22Rv1 (cell line): Measurements from ENCODE around the gene NDUFS8.
A peak's percentile ranks its signal among the peaks of the same experiment; 100 is the strongest.
"Not testable (repeated sequence)": the region's sequence is repeated elsewhere in the genome, so short reads cannot be mapped to it uniquely, and the experiment has no call there.

ENCODE experiments used
- H3K27ac ChIP-seq: fragments of 450-650 bp; 2 replicates; pipeline ENCODE4 v1.5.1; 2017
- ZFX ChIP-seq: fragments of 450-650 bp; IDR thresholded peaks from 2 replicates; pipeline ENCODE4 v1.6.1; 2017; ENCODE audit warnings: antibody characterized with exemption, borderline replicate concordance
- TF ChIP-seq, protein P1 (sequence below): fragments of 450-650 bp; IDR thresholded peaks from 2 replicates; pipeline ENCODE4 v1.5.1; 2017; ENCODE audit warnings: mild to moderate bottlenecking

The NDUFS8 gene

DNA sequence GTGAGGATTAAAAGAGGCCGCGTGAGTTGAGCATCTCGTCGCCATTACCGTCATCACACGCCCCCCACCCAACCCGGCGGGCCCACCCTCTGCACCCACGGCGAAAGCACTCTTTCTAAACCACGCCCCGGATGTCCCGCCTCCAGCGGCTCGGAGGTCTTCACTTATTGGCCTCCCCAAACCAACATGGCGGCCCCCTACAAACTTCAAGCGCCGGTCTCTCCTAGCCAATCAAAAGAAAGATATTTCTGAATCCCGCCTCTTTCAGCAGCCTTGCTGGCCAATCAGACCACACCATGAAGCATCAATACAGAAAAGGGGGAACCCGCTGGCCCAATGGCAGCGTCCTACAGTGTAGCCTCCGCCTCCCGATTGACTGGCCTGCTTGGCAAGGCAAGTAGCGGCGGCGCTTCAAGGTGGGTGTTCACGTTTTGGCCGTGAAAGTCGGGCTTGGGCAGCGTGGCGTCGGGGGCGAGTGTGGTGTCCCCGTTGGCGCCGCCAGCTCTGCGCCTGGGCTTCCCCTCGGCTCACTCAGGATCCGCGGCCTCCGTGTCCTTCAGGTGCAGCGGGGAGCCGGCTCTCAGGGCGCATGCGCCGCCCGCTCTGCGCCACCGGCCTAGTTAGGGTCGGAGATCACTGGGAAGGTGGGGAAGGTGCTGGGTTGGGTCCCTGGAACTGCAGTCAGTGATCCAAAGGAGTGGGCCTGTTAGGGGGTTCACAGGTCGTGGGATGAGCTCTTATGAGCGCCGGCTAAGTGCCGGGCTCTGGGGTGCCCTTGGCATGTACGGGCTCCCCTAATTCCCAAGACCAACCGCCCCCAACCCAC lies at the start of gene NDUFS8:
TSS of gene NDUFS8 (plus strand) at position 364 of the 826 bp plus-strand sequence. CDS start 1,471 bp downstream, outside the sequence.
- H3K27ac ChIP-seq = peak within 1 kb of the TSS; percentile 80
- no peak for TF ChIP-seq ZFX

DNA sequence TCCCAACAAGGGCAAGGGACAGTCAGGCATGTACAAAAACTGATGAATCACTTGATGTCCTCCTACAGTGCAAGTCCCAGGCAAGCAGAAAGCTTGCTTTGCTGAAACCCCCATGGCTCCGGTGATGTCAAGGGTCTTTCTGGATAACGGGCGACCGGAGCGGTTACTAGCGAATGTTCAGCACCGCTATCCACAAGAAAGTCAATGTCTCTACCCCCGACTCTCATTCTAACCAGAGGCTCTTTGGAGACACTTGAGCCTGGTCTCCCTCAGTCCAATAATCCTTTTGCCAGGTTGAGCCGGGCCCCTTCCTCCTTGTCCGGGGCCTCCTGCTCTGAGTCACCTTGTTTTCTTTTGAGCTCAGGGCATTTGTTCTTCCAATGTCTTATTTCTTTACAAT lies 49.3 kb upstream of the NDUFS8 start:
- not testable (repeated sequence) for H3K27ac ChIP-seq

DNA sequence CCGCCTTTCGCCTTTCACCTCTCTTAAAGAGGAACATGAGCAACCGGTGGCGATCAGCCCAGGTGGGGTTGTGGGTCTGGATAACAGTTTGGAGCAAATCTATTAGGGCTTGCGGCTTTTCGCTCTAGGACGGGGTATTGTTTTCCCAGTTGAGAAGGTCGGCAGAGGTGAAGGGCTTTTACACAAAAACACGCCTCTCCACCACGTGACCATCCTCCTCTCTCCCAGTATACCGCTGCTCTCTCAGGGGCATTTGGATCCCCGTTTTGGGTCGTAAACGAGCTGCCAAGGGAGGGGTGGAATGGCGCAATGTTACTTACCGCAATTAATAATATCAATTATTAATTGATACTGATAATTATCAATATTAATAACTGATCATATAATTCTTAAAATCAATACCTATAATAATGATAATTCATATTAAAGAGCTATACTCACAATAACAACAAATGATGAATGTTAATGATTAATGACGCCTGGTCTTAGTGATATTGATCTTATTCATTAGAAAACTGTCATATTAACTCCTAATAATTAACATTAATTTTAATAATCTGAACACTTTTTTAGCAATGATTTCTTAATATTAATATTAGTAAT lies 48.1 kb upstream of the NDUFS8 start:
- not testable (repeated sequence) for H3K27ac ChIP-seq

DNA sequence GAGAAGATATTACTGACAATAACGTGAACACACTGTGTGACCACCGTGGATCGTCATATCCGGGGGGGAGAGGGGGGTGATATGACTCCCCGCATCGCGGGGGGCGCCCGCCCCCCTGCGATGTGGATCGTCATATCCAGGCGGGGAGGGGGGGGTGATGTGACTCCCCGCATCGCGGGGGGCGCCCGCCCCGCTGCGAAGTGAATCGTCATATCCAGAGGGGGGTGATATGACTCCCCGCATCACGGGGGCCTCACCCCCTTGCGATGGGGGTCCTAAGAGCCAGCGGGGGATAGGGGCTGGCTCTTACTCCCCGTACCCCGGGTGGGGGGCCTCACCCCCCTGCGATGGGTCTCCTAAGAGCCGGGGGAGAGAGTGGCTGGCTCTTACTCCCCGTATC lies 46.5 kb upstream of the NDUFS8 start:
- TF ChIP-seq, protein P1, sequence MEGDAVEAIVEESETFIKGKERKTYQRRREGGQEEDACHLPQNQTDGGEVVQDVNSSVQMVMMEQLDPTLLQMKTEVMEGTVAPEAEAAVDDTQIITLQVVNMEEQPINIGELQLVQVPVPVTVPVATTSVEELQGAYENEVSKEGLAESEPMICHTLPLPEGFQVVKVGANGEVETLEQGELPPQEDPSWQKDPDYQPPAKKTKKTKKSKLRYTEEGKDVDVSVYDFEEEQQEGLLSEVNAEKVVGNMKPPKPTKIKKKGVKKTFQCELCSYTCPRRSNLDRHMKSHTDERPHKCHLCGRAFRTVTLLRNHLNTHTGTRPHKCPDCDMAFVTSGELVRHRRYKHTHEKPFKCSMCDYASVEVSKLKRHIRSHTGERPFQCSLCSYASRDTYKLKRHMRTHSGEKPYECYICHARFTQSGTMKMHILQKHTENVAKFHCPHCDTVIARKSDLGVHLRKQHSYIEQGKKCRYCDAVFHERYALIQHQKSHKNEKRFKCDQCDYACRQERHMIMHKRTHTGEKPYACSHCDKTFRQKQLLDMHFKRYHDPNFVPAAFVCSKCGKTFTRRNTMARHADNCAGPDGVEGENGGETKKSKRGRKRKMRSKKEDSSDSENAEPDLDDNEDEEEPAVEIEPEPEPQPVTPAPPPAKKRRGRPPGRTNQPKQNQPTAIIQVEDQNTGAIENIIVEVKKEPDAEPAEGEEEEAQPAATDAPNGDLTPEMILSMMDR = no peak
- TF ChIP-seq ZFX = no peak
- H3K27ac ChIP-seq = no peak overlapping the region

DNA sequence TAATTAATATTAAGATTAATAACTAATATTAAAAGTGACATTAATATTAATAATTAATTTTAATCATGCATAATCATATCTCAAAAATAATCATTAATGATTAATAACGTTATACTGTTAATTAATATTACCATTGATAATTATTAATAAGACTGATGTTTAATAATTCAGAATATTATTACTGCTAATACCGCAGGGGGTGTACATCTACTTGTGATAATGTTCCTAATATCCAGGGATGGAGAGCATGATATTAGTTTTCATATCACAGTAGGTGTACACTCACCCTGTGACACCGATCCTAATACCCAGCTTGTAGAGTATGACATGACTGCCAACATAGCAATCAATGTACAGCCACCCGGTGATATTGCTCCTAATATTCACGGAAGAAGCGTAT lies 45.2 kb upstream of the NDUFS8 start:
- not testable (repeated sequence) for H3K27ac ChIP-seq

DNA sequence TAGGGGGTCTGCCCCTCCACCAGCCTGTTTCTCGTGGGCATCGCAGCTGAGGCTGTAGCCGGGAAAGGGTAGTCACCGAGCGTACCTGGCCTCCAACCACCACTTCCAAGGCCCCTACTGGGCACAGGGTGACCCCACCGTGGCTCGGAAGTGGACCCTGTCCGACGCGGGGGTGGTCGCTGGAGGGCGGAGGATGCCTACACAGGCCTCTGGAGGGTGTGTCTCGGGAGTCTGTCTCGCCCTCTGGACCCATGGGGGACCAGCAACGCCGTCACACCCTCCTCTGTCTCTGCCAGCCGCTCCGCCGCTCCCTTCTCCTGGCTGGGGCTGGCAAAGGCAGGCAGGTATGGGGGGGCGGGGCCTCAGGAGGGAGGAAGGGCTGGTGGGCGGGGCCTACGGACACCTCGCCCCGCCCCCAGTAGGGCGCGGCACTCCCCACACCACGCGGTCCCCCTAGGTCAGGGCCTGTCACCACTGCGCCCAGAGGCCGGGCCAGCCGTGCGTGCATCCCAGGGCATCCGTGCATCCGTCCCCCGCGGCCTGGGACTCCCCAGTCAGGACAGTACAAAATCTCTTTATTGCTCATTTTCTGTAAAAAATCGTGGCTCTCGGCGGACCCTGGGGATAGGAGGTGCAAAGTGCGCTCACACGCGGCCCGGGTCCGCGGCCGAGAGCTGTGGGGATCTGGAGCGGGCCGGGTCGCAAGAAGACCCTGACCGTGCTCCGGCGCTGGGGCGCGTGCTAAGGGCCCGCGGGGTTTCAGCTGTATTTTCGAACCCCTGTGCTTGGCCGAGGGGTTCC lies 39.7 kb upstream of the NDUFS8 start:
- not testable (repeated sequence) for H3K27ac ChIP-seq

DNA sequence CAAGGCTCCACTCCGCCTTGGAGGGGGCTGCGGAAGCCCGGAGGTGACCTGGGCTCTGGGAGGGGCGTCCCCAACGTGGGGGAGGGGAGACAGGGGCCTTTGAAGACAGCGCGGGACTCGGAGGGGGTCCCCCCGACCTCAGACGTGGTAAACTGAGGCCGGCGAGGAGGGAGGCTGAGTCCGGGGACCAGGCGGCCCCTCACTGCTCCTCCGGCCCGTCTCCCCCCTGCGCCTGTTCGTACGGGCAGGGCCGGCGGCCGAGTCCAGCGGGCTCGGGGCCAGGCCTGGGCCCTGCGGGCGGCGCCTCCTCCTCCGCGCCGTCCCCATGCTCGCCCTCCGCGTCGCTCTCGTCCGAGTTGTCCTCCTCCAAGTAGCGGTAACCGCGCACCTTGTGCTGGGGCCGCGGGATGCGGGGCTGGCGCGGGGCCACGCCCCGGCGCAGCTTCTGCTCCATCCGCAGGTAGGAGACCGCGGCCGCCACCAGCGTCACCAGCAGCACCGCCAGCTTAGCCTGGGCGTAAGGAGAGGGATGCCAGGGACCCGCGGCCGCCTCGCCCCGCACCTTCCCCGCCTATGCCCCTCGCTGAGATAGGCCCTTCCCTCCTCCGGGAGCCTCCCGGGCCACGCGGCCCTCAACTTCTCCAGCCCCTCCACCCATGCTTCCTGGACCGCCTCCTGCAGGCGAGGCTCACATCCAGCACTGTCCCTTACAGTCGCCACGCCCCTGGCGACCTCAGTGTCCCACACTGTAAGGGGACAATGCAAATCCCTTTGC lies 38.9 kb upstream of the NDUFS8 start:
- H3K27ac ChIP-seq = not testable (repeated sequence)

DNA sequence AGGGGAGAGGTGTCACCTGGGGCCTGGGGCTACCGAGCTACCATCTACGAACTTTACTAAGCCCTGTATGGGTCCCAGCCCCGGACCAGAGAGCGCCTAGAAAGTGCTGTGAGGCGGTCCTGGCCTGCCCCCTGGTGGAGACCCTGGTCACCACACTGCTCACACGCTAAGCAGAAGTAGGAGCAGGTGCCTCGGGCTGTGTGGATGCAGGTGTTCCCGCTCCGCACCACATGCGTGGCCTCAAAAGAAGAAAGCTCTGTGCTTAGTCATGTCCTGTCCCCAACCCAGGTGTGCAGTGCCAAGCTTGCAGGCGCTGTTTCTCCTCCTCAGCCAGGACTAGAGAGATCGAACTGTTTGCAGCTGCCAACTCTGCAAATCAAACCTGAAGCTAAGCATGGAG lies 36.7 kb upstream of the NDUFS8 start:
- H3K27ac ChIP-seq = not testable (repeated sequence)
- TF ChIP-seq, protein P1 = peak; percentile 81

DNA sequence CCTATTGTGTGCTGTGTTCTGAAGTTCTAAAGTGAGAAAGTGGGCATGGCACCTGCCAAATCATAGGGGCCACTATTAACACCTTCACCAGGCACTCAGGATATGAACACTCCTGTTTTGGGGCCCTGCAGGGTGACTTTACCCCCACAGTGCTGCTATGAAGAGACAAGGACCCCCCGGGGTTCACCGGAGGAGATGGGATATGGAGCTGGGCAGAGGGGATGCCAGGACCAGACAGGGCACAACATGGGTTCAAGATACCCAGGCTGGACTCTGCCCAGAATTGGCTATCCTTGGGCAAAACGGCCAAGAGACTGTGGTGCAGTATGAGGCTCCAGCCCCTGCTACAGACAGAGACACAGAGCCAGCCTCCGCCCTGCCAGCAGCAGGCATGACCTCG lies 36.1 kb upstream of the NDUFS8 start:
- not testable (repeated sequence) for H3K27ac ChIP-seq

DNA sequence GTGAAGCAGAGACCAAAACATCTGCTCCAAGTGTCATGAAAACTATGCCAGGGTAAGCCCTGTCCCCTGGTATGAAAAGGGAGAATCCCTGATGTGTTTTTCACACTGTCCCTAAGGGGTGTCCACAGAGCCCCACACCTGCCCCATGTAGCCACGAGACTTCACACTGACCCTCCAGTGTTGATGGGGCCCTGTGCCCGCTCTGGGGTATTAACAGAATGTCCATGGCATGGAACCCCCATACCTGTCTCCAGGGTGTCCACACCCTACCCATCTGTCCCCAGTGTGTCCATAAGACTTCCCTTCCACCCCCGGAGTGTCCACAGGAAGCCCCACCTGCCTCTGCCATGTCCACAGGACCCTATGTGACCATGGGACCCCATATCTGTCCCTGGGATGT lies 35.4 kb upstream of the NDUFS8 start:
- H3K27ac ChIP-seq = not testable (repeated sequence)

DNA sequence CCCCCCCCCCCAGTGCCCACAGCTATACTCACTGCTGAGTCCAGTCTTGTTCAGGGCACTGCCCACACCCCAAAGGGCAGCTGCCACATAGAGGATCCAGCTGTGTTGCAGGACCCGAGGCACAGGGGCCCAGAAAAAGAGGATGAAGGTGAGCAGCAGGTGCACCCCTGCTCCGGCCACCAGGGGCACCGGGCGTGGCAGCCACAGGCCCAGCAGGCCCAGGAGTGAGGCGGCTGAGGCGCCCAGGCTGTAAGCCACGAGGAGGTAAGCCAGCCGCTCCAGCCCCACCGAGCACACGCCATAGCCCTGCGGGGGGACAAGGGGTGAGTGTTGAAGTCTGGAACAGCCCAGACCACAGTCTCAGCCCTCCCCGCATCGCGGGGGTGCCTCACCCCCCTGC lies 34.9 kb upstream of the NDUFS8 start:
- H3K27ac ChIP-seq = not testable (repeated sequence)

DNA sequence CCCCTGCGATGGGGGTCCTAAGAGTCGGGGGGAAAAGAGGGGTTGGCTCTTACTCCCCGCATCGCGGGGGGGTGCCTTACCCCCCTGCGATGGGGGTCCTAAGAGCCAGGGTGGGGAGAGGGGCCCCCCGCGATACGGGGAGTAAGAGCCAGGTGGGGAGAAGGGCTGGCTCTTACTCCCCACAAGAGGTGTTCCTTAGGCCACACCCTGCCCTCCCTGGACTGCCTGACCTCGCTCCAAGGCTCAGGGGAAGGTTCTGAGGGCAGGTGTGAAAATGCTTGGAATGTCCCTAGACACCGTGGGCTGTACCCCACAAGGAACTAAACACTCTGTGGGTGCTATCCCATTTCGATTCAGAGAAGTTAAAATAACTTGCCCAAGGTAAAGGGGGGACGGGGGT lies 34.4 kb upstream of the NDUFS8 start:
- no peak overlapping the region for H3K27ac ChIP-seq
- TF ChIP-seq ZFX = no peak
- TF ChIP-seq, protein P1 = no peak
